B cell (primary cell): ENCODE data around the gene GIPC3.

ENCODE experiments used
- CTCF ChIP-seq: fragments of 200-600 bp; IDR thresholded peaks from one replicate; pipeline ENCODE4 v1.8.0; 2022; ENCODE audit warnings: antibody characterized with exemption, mild to moderate bottlenecking
- EZH2 ChIP-seq: IDR thresholded peaks from 2 replicates; pipeline ENCODE4 v1.6.1; 2012; ENCODE audit warnings: borderline replicate concordance, low read depth, mild to moderate bottlenecking, moderate library complexity, low read length; ENCODE audit not compliant: insufficient read depth, poor library complexity, severe bottlenecking

- TF ChIP-seq CTCF, result no peak
- no peak for TF ChIP-seq EZH2
These were observed 46.0 kb downstream of the GIPC3 start for GRCh38 chr19:3631053-3631861.
